Glutamatergic neuron (in vitro differentiated cells): ENCODE data around the gene RASGEF1B. TPM values are rescaled to one million over a fixed set of nuclear protein-coding genes. Genes with fewer than 3 reads are reported as not detected.
"Not testable (repeated sequence)": the region's sequence is repeated elsewhere in the genome, so short reads cannot be mapped to it uniquely, and the experiment has no call there.

Experiments
- DNase-seq: peaks from one replicate; pipeline ENCODE4 v3.0.0; 2022
- H3K27ac Mint-ChIP-seq: one replicate; pipeline ENCODE4 v1.8.0; 2020; ENCODE audit warnings: mild to moderate bottlenecking, mixed read lengths, inconsistent platforms; ENCODE audit not compliant: unreplicated experiment
- H3K27me3 Mint-ChIP-seq: one replicate; pipeline ENCODE4 v1.8.0; 2020; ENCODE audit warnings: mild to moderate bottlenecking, moderate library complexity, mixed read lengths, inconsistent platforms; ENCODE audit not compliant: unreplicated experiment
- H3K36me3 Mint-ChIP-seq: one replicate; pipeline ENCODE4 v1.8.0; 2020; ENCODE audit warnings: mild to moderate bottlenecking, mixed read lengths, inconsistent platforms; ENCODE audit not compliant: unreplicated experiment
- H3K4me1 Mint-ChIP-seq: one replicate; pipeline ENCODE4 v1.8.0; 2020; ENCODE audit warnings: mild to moderate bottlenecking, low read depth, mixed read lengths, inconsistent platforms; ENCODE audit not compliant: unreplicated experiment
- H3K4me3 Mint-ChIP-seq: one replicate; pipeline ENCODE4 v1.8.0; 2020; ENCODE audit warnings: mild to moderate bottlenecking, mixed read lengths, inconsistent platforms; ENCODE audit not compliant: unreplicated experiment
- H3K9me3 Mint-ChIP-seq: one replicate; pipeline ENCODE4 v1.8.0; 2020; ENCODE audit warnings: mild to moderate bottlenecking, moderate library complexity, mixed read lengths, inconsistent platforms; ENCODE audit not compliant: unreplicated experiment
- total RNA-seq: library from RNA; stranded (reverse); fragmentation: NEBNext Ultra II Directional; extraction: Animal tissue kit (Norgen Biotek cat#: 25700); gene quantifications from one replicate; pipeline ENCODE4 v1.2.1, GENCODE V29; 2021; ENCODE audit not compliant: unreplicated experiment
- TF ChIP-seq, protein P1 (sequence below): fragments of 200-600 bp; sonication (generic); IDR thresholded peaks from one replicate; pipeline ENCODE4 v1.5.0; 2021; ENCODE audit not compliant: partially characterized antibody, unreplicated experiment

The RASGEF1B gene
- total RNA-seq, 1 donor from 2014 or later, result 108 TPM

DNA sequence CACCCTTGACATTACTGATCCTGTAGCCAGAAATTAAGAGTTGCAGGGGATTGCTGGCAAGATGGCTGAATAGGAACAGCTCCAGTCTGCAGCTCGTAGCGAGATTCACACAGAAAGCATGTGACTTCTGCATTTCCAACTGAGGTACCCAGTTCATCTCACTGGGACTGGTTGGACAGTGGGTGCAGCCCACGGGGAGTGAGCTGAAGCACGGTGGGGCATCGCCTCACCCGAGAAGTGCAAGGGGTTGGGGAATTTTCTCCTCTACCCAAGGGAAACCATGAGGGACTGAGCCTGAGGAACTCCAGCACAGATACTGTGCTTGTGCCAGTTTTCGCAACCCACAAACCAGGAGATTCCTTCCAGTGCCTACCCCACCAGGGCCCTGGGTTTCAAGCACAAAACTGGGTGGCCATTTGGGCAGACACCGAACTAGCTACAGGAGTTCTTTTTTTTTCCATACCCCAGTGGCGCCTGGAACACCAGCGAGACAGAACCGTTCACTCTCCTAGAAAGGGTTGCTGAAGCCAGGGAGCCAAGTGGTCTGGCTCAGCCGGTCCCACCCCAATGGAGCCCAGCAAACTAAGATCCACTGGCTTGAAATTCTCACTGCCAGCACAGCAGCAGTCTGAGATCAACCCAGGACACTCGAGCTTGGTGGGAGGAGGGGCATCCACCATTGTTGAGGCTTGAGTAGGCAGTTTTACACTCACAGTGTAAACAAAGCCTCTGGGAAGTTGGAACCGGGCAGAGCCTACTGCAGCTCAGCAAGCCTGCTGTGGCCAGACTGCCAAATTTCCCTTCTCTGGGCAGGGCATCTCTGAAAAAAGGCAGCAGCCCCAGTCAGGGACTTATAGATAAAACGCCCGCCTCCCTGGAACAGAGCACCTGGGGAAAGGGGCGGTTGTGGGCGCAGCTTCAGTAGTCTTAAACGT, 1.9 kb upstream of the RASGEF1B start:
- not testable (repeated sequence) for H3K9me3 Mint-ChIP-seq, H3K36me3 Mint-ChIP-seq, H3K27ac Mint-ChIP-seq, H3K27me3 Mint-ChIP-seq, DNase-seq
- Mint-ChIP-seq H3K4me3 (peak overlapping the region; percentile 40), H3K4me1 (peaks cover 13% of the 10 kb centered on the region)

DNA sequence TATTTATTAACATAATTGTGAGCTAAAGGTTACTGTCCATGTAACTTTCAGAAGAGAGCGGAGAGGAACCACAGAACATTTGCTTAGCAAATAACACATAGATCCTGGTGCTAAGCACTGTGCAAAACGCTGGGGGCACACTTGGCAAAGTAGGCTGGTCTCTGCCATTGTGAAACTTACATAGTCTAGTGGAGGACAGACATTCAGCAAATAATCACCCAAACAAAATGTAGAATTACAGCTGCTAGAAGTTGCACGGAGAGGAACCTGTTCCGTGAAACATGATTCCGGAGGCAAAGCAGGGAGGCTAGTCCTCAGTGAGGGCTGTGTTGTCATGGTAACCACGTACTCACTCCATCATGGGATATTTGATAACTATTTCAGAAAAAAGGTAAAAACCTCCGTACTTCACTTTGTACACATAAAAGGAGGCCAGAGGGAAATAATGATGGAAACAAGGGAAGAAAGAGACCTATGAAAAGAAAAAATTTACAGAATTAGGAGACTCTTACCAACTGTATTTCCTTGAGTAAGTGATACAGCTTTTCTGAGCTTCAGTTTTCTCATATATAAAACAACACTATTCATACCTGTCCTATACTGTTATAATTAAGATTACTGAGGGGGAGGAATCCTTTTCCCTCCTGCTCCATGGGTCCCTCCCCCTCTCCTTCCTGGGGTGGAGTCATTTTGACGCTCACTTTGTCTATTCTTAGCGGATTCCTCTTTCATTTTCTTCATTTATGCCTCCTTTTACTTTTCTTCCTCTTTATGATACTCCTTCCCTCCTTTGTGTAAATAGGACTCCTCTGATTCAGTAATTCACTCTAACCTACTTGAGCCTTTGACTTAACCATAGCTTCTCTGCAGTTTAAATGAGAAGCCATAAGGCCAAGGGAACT, 825 bp upstream of the RASGEF1B start:
- peaks cover 14% of the 10 kb centered on the region for H3K4me1 Mint-ChIP-seq
- peak; percentile 41 for DNase-seq
- TF ChIP-seq, protein P1, sequence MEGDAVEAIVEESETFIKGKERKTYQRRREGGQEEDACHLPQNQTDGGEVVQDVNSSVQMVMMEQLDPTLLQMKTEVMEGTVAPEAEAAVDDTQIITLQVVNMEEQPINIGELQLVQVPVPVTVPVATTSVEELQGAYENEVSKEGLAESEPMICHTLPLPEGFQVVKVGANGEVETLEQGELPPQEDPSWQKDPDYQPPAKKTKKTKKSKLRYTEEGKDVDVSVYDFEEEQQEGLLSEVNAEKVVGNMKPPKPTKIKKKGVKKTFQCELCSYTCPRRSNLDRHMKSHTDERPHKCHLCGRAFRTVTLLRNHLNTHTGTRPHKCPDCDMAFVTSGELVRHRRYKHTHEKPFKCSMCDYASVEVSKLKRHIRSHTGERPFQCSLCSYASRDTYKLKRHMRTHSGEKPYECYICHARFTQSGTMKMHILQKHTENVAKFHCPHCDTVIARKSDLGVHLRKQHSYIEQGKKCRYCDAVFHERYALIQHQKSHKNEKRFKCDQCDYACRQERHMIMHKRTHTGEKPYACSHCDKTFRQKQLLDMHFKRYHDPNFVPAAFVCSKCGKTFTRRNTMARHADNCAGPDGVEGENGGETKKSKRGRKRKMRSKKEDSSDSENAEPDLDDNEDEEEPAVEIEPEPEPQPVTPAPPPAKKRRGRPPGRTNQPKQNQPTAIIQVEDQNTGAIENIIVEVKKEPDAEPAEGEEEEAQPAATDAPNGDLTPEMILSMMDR, result peak; percentile 34
- peaks cover 5% of the 10 kb centered on the region for H3K36me3 Mint-ChIP-seq
- H3K27ac Mint-ChIP-seq, result peak overlapping the region; percentile 76
- peak overlapping the region; percentile 95 for H3K4me3 Mint-ChIP-seq
- peaks cover 8% of the 10 kb centered on the region for H3K9me3 Mint-ChIP-seq
- H3K27me3 Mint-ChIP-seq, result peaks cover 9% of the 10 kb centered on the region

DNA sequence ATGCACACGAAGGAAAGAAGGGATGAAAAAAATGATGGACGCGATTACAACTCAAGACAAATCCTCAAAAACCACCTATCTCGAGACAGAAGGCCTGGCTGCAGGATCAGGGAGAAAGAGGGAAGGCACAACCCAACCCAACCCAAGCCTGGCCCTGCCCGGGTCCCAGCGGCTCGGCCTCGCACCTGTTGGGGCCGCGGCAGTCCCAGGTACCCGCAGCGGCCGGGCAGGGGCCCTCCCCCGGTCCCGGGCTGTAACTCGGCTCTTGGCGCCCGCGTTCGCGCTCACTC, 464 bp downstream of the RASGEF1B start:
- H3K27ac Mint-ChIP-seq, result peak overlapping the region; percentile 94
- H3K4me3 Mint-ChIP-seq, result peak overlapping the region; percentile 97
- peaks cover 8% of the 10 kb centered on the region for H3K9me3 Mint-ChIP-seq
- no peak for DNase-seq
- peaks cover 5% of the 10 kb centered on the region for H3K36me3 Mint-ChIP-seq
- H3K27me3 Mint-ChIP-seq, result peaks cover 10% of the 10 kb centered on the region
- TF ChIP-seq, protein P1, result no peak
- peaks cover 26% of the 10 kb centered on the region for H3K4me1 Mint-ChIP-seq

DNA sequence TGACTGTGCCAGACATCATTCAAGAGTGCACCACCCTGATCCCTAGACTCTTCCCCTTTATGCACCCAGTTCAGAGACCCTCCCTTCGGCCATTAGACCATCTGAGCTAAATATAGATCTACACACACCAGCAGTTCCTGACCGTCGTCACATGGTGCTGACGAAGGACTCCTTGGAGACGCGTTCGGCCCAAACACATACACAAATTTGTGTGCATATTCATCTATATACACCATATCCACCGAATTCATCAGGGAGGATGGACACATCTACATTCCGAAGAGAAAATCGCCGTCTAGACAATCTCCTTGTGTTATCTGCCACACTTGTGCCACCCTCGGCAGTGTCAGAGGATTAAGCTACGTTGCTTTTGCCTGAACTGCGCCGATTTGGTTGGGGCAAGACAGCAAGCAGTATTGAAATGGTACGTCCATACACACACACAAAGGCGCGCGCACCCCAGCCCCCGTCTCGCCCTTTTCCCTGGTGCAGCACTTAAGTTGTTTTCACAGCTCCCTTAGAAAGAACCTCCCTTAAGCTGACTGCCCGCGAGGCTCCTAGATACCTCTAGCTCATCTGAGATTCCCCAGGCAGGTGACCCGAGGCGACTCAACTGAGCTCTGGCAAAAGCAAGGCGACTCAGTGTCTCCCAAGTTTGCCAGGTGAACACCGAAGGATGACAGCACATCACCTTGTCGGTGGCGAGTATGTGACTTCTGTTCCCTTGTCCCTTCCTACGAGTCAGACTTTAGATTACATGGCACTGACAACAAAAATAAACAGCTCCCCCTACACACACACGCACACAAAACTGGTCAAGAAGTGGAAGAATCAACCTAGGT, 1.0 kb downstream of the RASGEF1B start:
- TF ChIP-seq, protein P1, result no peak
- Mint-ChIP-seq H3K27ac (peak overlapping the region; percentile 94), H3K9me3 (peaks cover 8% of the 10 kb centered on the region), H3K4me1 (peaks cover 31% of the 10 kb centered on the region), H3K36me3 (peaks cover 5% of the 10 kb centered on the region), H3K27me3 (peaks cover 10% of the 10 kb centered on the region), H3K4me3 (peak overlapping the region; percentile 97)
- DNase-seq, result peak; percentile 56
